H9 (cell line): ENCODE measurements around the gene ZMYND11. TPM values are rescaled to one million over a fixed set of nuclear protein-coding genes. Genes with fewer than 3 reads are reported as not detected.

ENCODE experiments used
- DNase-seq: peaks from one replicate; pipeline ENCODE4 v3.0.0-alpha.2; 2017
- H2AFZ ChIP-seq: one replicate; pipeline ENCODE4 v1.6.1; 2013; ENCODE audit warnings: mild to moderate bottlenecking, low read length, control low read depth, moderate library complexity
- H2AK5ac ChIP-seq: 2 replicates; pipeline ENCODE4 v1.6.1; 2013; ENCODE audit warnings: low read length, control low read depth, mixed read lengths; ENCODE audit not compliant: insufficient read length
- H2BK120ac ChIP-seq: one replicate; pipeline ENCODE4 v1.6.1; 2013; ENCODE audit warnings: low read depth, mild to moderate bottlenecking, low read length, control low read depth, inconsistent platforms; ENCODE audit not compliant: poor library complexity, severe bottlenecking
- H2BK12ac ChIP-seq: 2 replicates; pipeline ENCODE4 v1.6.1; 2013; ENCODE audit warnings: low read length, control low read depth, mixed read lengths, low read depth; ENCODE audit not compliant: insufficient read length
- H2BK15ac ChIP-seq: 2 replicates; pipeline ENCODE4 v1.6.1; 2013; ENCODE audit warnings: low read depth, low read length, control low read depth
- H2BK20ac ChIP-seq: one replicate; pipeline ENCODE4 v1.6.1; 2013; ENCODE audit warnings: low read depth, mild to moderate bottlenecking, low read length, control low read depth, inconsistent platforms; ENCODE audit not compliant: poor library complexity, severe bottlenecking
- H2BK5ac ChIP-seq: 2 replicates; pipeline ENCODE4 v1.6.1; 2013; ENCODE audit warnings: low read length, control low read depth, mixed read lengths; ENCODE audit not compliant: insufficient read length
- H3K14ac ChIP-seq: 2 replicates; pipeline ENCODE4 v1.6.1; 2013; ENCODE audit warnings: low read length, control low read depth; ENCODE audit not compliant: insufficient read depth
- H3K18ac ChIP-seq: 2 replicates; pipeline ENCODE4 v1.6.1; 2013; ENCODE audit warnings: low read depth, mild to moderate bottlenecking, mixed read lengths, low read length, control low read depth; ENCODE audit not compliant: insufficient read length
- H3K23ac ChIP-seq: 2 replicates; pipeline ENCODE4 v1.6.1; 2013; ENCODE audit warnings: low read length, control low read depth, mixed read lengths, low read depth; ENCODE audit not compliant: insufficient read length
- H3K23me2 ChIP-seq: 2 replicates; pipeline ENCODE4 v1.6.1; 2013; ENCODE audit warnings: low read depth, mild to moderate bottlenecking, mixed read lengths, low read length, control low read depth; ENCODE audit not compliant: insufficient read length, poor library complexity, severe bottlenecking
- H3K27ac ChIP-seq: 2 replicates; pipeline ENCODE4 v1.5.1; 2013; ENCODE audit warnings: low read length, control low read depth, mixed read lengths, low read depth; ENCODE audit not compliant: insufficient read length
- H3K27me3 ChIP-seq: 2 replicates; pipeline ENCODE4 v1.6.1; 2013; ENCODE audit warnings: low read length, control low read depth, inconsistent platforms; ENCODE audit not compliant: insufficient read depth
- H3K4ac ChIP-seq: 2 replicates; pipeline ENCODE4 v1.6.1; 2013; ENCODE audit warnings: low read depth, mild to moderate bottlenecking, control low read depth, inconsistent platforms, low read length, moderate library complexity
- H3K4me1 ChIP-seq: 2 replicates; pipeline ENCODE4 v1.6.1; 2013; ENCODE audit warnings: low read length, control low read depth, inconsistent platforms; ENCODE audit not compliant: insufficient read depth
- H3K4me2 ChIP-seq: 2 replicates; pipeline ENCODE4 v1.6.1; 2013; ENCODE audit warnings: low read length, control low read depth, mixed read lengths; ENCODE audit not compliant: insufficient read length, insufficient read depth
- H3K56ac ChIP-seq: 2 replicates; pipeline ENCODE4 v1.6.1; 2013; ENCODE audit warnings: low read depth, mild to moderate bottlenecking, mixed read lengths, low read length, control low read depth; ENCODE audit not compliant: insufficient read length
- H3K79me1 ChIP-seq: 2 replicates; pipeline ENCODE4 v1.6.1; 2013; ENCODE audit warnings: low read depth, mild to moderate bottlenecking, moderate library complexity, low read length, control low read depth, inconsistent platforms; ENCODE audit not compliant: insufficient read depth, poor library complexity, severe bottlenecking
- H3K79me2 ChIP-seq: 2 replicates; pipeline ENCODE4 v1.6.1; 2013; ENCODE audit warnings: low read length, control low read depth, inconsistent platforms; ENCODE audit not compliant: insufficient read depth
- H3K9ac ChIP-seq: 2 replicates; pipeline ENCODE4 v1.6.1; 2013; ENCODE audit warnings: low read length, control low read depth, mixed read lengths; ENCODE audit not compliant: insufficient read length; ENCODE audit errors: extremely low read depth
- H3K9me3 ChIP-seq: one replicate; pipeline ENCODE4 v1.6.1; 2013; ENCODE audit warnings: low read depth, low read length, inconsistent platforms; ENCODE audit not compliant: control insufficient read depth
- H3T11ph ChIP-seq: one replicate; pipeline ENCODE4 v1.6.1; 2013; ENCODE audit warnings: mild to moderate bottlenecking, low read length, control low read depth, inconsistent platforms
- H4K20me1 ChIP-seq: one replicate; pipeline ENCODE4 v1.6.1; 2013; ENCODE audit not compliant: control insufficient read depth, insufficient read length, insufficient read depth
- H4K5ac ChIP-seq: 2 replicates; pipeline ENCODE4 v1.6.1; 2013; ENCODE audit warnings: low read depth, mild to moderate bottlenecking, mixed read lengths, low read length, control low read depth; ENCODE audit not compliant: insufficient read length
- H4K8ac ChIP-seq: replicated peaks from 2 replicates; pipeline ENCODE4 v1.6.1; 2013; ENCODE audit warnings: low read length, control low read depth, mixed read lengths, low read depth; ENCODE audit not compliant: insufficient read length
- H4K91ac ChIP-seq: 2 replicates; pipeline ENCODE4 v1.6.1; 2013; ENCODE audit warnings: low read depth, mild to moderate bottlenecking, moderate library complexity, mixed read lengths, low read length, control low read depth; ENCODE audit not compliant: insufficient read length
- H3K27ac Mint-ChIP-seq, 3 experiments: 2 replicates in 2 of 3; 3 replicates in 1 of 3; pipeline ENCODE4 v1.8.0; 2020 to 2021; ENCODE audit warnings: mixed read lengths in 3 of 3, mild to moderate bottlenecking in 1 of 3, moderate library complexity in 1 of 3
- H3K27me3 Mint-ChIP-seq: 2 replicates; pipeline ENCODE4 v1.8.0; 2021; ENCODE audit warnings: low read depth, mild to moderate bottlenecking, moderate library complexity, mixed read lengths
- H3K36me3 Mint-ChIP-seq, 3 experiments: 2 replicates in 2 of 3; 3 replicates in 1 of 3; pipeline ENCODE4 v1.8.0; 2020 to 2021; ENCODE audit warnings: low read depth in 3 of 3, mixed read lengths in 3 of 3; ENCODE audit not compliant: insufficient read depth in 1 of 3
- H3K4me1 Mint-ChIP-seq, 2 experiments: 2 replicates each; pipeline ENCODE4 v1.8.0; 2020; ENCODE audit warnings: mixed read lengths in 2 of 2
- H3K4me3 Mint-ChIP-seq, 2 experiments: 2 replicates in 1 of 2; 3 replicates in 1 of 2; pipeline ENCODE4 v1.8.0; 2020 to 2021; ENCODE audit warnings: mild to moderate bottlenecking in 2 of 2, mixed read lengths in 2 of 2, moderate library complexity in 1 of 2
- H3K9me3 Mint-ChIP-seq, 2 experiments: 2 replicates in 1 of 2; 3 replicates in 1 of 2; pipeline ENCODE4 v1.8.0; 2020; ENCODE audit warnings: mild to moderate bottlenecking in 2 of 2, mixed read lengths in 2 of 2, moderate library complexity in 1 of 2
- CTCF ChIP-seq: fragments of 200-600 bp; sonication (generic); conservative IDR thresholded peaks from 3 replicates; pipeline ENCODE4 v1.8.0; 2021; ENCODE audit warnings: antibody characterized with exemption, mild to moderate bottlenecking
- WGBS: extraction: QIAGEN DNeasy Blood & Tissue Kit; methylation state at CpG from one replicate; pipeline ENCODE4 v1.1.7; 2013; ENCODE audit warnings: missing lambda C conversion rate, low lambda C conversion rate, mixed read lengths; ENCODE audit not compliant: insufficient read length; ENCODE audit errors: extremely low coverage; 5-methylcytosine and 5-hydroxymethylcytosine counted together
- total RNA-seq: library from RNA; stranded (reverse); gene quantifications from 2 replicates; pipeline ENCODE4 v1.2.1, GENCODE V29; 2021

The ZMYND11 gene
- total RNA-seq, 1 experiment from 2014 or later = 33.7 TPM

- Histone ChIP-seq H3T11ph (no peak overlapping the region), H2BK5ac (no peak overlapping the region), H3K79me1 (no peaks in the 10 kb centered on the region), H3K4ac (no peak overlapping the region), H3K56ac (no peak overlapping the region), H3K14ac (no peak overlapping the region), H3K79me2 (no peaks in the 10 kb centered on the region), H4K8ac (no peak overlapping the region), H4K20me1 (no peaks in the 10 kb centered on the region), H2AFZ (no peak overlapping the region), H2BK120ac (no peak overlapping the region), H2AK5ac (no peak overlapping the region), H3K4me1 (no peaks in the 10 kb centered on the region), H2BK15ac (no peak overlapping the region), H3K4me2 (no peak overlapping the region), H3K23me2 (no peaks in the 10 kb centered on the region), H3K23ac (no peak overlapping the region), H4K91ac (no peak overlapping the region), H4K5ac (no peak overlapping the region), H3K9me3 (peaks cover 6% of the 10 kb centered on the region), H3K27ac (no peak overlapping the region), H3K27me3 (no peaks in the 10 kb centered on the region), H3K18ac (no peak overlapping the region), H2BK20ac (no peak overlapping the region), H3K9ac (no peak overlapping the region), H2BK12ac (no peak overlapping the region)
- Mint-ChIP-seq H3K27ac (no peak overlapping the region), H3K9me3 (peaks cover 30 to 61% of the 10 kb centered on the region in 2 experiments), H3K4me3 (no peak overlapping the region), H3K36me3 (peaks cover 3 to 16% (median 14%) of the 10 kb centered on the region in 3 experiments; a peak in 5 of 7 replicates), H3K4me1 (no peaks in the 10 kb centered on the region), H3K27me3 (no peaks in the 10 kb centered on the region; the same call in 1 of the 2 replicates)
- DNase-seq = no peak
- no CpG with 5 or more reads among the region's 2 CpGs for whole genome bisulfite sequencing
- no peak for TF ChIP-seq CTCF
These were observed 42.4 kb upstream of the ZMYND11 start for GRCh38 chr10:92846-93245.
